ENCODE results near the gene UCMA. TPM values are rescaled to one million over a fixed set of nuclear protein-coding genes. Genes with fewer than 3 reads are reported as not detected.

UCMA gene
- total RNA-seq, 4 donors from 2014 or later = 0.69 TPM; not detected in 3

GRCh38 chr10:13270877-13271551, 36.8 kb upstream of the UCMA start:
- H3K36me3 ChIP-seq = no peaks in the 10 kb centered on the region
- intact Hi-C loops (cut with DNase I; ENCODE audit: low total_unique reads) = no loop called here
- no peak for DNase-seq
- no peak overlapping the region for H3K4me3 ChIP-seq
- no peaks in the 10 kb centered on the region for H3K9me3 ChIP-seq
- peaks cover 0 to 6% of the 10 kb centered on the region in 2 donors for H3K4me1 ChIP-seq
- no peaks in the 10 kb centered on the region for H3K27me3 ChIP-seq
- TF ChIP-seq POLR2A (IDR thresholded peaks at IDR 0.05) (no peak), CTCF (IDR thresholded peaks at IDR 0.05) (no peak)
- peak overlapping the region; percentile 7 to 29 for H3K27ac ChIP-seq

DNA sequence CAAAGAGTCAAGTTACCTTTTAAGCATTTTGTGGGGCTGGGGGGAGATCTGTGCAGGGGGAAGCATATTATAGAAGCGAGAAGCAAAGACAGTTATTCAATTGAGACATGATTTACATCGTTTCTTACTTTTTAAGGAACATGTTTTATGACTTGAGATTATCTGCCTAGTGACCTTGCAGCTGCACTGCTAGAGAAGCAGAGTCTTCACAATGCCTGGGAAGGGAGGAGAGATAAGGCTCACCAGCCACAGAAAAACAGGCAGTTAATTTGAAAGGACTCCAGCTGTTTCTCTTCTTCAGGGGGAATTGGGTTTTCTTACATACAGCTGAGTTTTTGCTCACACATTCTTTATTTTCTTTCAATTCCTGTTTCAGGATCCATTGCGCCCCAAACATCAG, 34.7 kb upstream of the UCMA start:
- H3K27ac ChIP-seq = no peak overlapping the region
- H3K4me3 ChIP-seq = no peak overlapping the region
- TF ChIP-seq CTCF (IDR thresholded peaks at IDR 0.05) = no peak
- no peak for TF ChIP-seq POLR2A (IDR thresholded peaks at IDR 0.05)
- intact Hi-C loops (cut with DNase I; ENCODE audit: low total_unique reads) = no loop called here
- H3K4me1 ChIP-seq = peaks cover 0 to 6% of the 10 kb centered on the region in 2 donors
- H3K36me3 ChIP-seq = no peaks in the 10 kb centered on the region
- H3K27me3 ChIP-seq = no peaks in the 10 kb centered on the region
- DNase-seq = no peak
- H3K9me3 ChIP-seq = no peaks in the 10 kb centered on the region

- intact Hi-C loops (cut with DNase I; ENCODE audit: low total_unique reads) = no loop called here
- Histone ChIP-seq H3K27me3 (no peaks in the 10 kb centered on the region), H3K4me3 (no peak overlapping the region), H3K27ac (no peak overlapping the region), H3K4me1 (peaks cover 0 to 6% of the 10 kb centered on the region in 2 donors), H3K9me3 (no peaks in the 10 kb centered on the region), H3K36me3 (no peaks in the 10 kb centered on the region)
- no peak for DNase-seq
- TF ChIP-seq CTCF (IDR thresholded peaks at IDR 0.05) (no peak), POLR2A (IDR thresholded peaks at IDR 0.05) (no peak)
Observed at GRCh38 chr10:13268310-13268709, 34.1 kb upstream of the UCMA start.

DNA sequence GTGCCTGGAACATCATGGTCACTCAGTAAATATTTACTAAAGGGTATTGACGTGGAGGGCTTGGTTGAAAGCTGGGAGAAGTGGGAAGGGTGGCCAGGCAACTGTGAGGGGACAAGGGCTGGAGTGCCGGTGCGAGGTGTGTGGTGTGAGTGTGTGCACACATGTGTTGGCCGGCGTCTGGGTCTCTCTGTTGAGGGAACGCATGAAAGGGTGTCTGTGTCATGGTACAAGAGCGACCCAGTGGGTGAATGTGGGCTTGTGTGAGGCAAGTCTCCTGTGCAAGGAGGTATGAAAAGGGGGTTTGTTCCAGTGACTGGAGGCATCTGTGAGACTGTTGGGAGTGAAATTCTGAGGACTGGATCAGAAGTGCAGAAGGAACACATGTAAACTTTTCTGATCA, 29.4 kb upstream of the UCMA start:
- Histone ChIP-seq H3K27ac (no peak overlapping the region), H3K4me3 (no peak overlapping the region), H3K36me3 (no peaks in the 10 kb centered on the region), H3K9me3 (no peaks in the 10 kb centered on the region), H3K27me3 (no peaks in the 10 kb centered on the region), H3K4me1 (no peaks in the 10 kb centered on the region)
- TF ChIP-seq POLR2A (IDR thresholded peaks at IDR 0.05) (no peak), CTCF (IDR thresholded peaks at IDR 0.05) (no peak)
- intact Hi-C loops (cut with DNase I; ENCODE audit: low total_unique reads) = no loop called here
- DNase-seq = no peak

DNA sequence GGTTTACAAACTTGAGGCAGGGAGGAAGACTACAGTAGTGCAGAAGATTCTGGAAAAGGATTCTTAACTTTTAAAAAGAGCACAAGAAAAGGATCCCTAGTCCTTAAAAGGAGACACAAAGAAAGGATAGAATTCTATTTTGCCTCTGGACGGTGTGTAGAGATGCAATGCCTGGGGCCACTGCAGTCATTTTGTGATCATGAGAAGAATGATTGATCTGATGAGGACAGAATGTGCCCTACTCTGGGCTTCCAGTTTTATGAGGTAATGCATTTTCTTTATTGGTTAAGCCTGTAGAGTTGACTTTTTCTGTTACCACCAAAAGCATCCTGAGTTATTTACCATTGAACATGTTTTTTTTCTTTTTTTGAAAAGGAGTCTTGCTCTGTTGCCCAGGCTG, 28.3 kb upstream of the UCMA start:
- H3K9me3 ChIP-seq = no peaks in the 10 kb centered on the region
- intact Hi-C loops (cut with DNase I; ENCODE audit: low total_unique reads) = no loop called here
- DNase-seq = no peak

More for the DNA sequence above, 28.3 kb upstream of the UCMA start:
- no peaks in the 10 kb centered on the region for H3K4me1 ChIP-seq
- no peaks in the 10 kb centered on the region for H3K27me3 ChIP-seq
- H3K27ac ChIP-seq = no peak overlapping the region
- TF ChIP-seq CTCF (IDR thresholded peaks at IDR 0.05) = no peak
- no peak for TF ChIP-seq POLR2A (IDR thresholded peaks at IDR 0.05)
- no peak overlapping the region for H3K4me3 ChIP-seq
- H3K36me3 ChIP-seq = no peaks in the 10 kb centered on the region

Measured in uterus (tissue), 4 donors.